Common myeloid progenitor, CD34-positive (primary cell): ENCODE results near the gene CHRM5.

Source experiments
- CTCF ChIA-PET: fragments of 350-600 bp; sonication (Branson Sonifier 250); formaldehyde crosslinking; loops from one replicate; lab custom pipeline; 2021; ENCODE audit warnings: antibody characterized with exemption; lab: Charles Lee
- POLR2A ChIA-PET: fragments of 350-600 bp; sonication (Branson Sonifier 250); formaldehyde crosslinking; loops from one replicate; lab custom pipeline; 2021; ENCODE audit warnings: antibody characterized with exemption; lab: Charles Lee
- DNase-seq, 3 donors: peaks; one replicate each; pipeline versions ENCODE4 v3.0.0 to v3.0.0-alpha.2; 2013
- H3K27ac ChIP-seq, 2 experiments: 1 replicate in 1 of 2; 2 replicates in 1 of 2; pipeline ENCODE4 v1.7.0; 2013; ENCODE audit warnings: inconsistent platforms in 2 of 2, low read length in 2 of 2, mild to moderate bottlenecking in 2 of 2, low read depth in 1 of 2, moderate library complexity in 1 of 2; ENCODE audit not compliant: severe bottlenecking in 2 of 2, insufficient read depth in 1 of 2, poor library complexity in 1 of 2
- H3K27me3 ChIP-seq, 5 experiments: replicated peaks in 2 of 5; 1 replicate in 3 of 5; 2 replicates in 2 of 5; pipeline versions ENCODE4 v1.6.1 to v1.7.0; 2013; ENCODE audit warnings: low read length in 4 of 5, mild to moderate bottlenecking in 2 of 5, moderate library complexity in 2 of 5, inconsistent platforms in 1 of 5; ENCODE audit not compliant: insufficient read depth in 5 of 5, control insufficient read depth in 4 of 5
- H3K36me3 ChIP-seq, 4 experiments: 1 replicate in 2 of 4; 2 replicates in 2 of 4; pipeline versions ENCODE4 v1.6.1 to v1.7.0; 2013; ENCODE audit warnings: low read length in 3 of 4, control low read depth in 1 of 4, mild to moderate bottlenecking in 1 of 4; ENCODE audit not compliant: control insufficient read depth in 4 of 4, insufficient read depth in 4 of 4
- H3K4me1 ChIP-seq, 4 experiments: 1 replicate in 3 of 4; 2 replicates in 1 of 4; pipeline versions ENCODE4 v1.6.1 to v1.7.1; 2013; ENCODE audit warnings: low read length in 3 of 4, mild to moderate bottlenecking in 3 of 4, control low read depth in 1 of 4, inconsistent platforms in 1 of 4, moderate library complexity in 1 of 4; ENCODE audit not compliant: control insufficient read depth in 4 of 4, insufficient read depth in 4 of 4; ENCODE audit errors: control extremely low read depth in 1 of 4
- H3K4me3 ChIP-seq, 7 experiments: 1 replicate in 4 of 7; 2 replicates in 3 of 7; pipeline versions ENCODE4 v1.5.1 to v1.7.0; 2013; ENCODE audit warnings: mild to moderate bottlenecking in 7 of 7, low read length in 6 of 7, moderate library complexity in 6 of 7, inconsistent platforms in 2 of 7, low read depth in 2 of 7, control low read depth in 1 of 7; ENCODE audit not compliant: insufficient read depth in 4 of 7, control insufficient read depth in 1 of 7; ENCODE audit errors: extremely low read depth in 1 of 7
- H3K9me3 ChIP-seq, 5 experiments: 1 replicate in 4 of 5; 2 replicates in 1 of 5; pipeline versions ENCODE4 v1.6.1 to v1.7.1; 2013; ENCODE audit warnings: low read length in 4 of 5, mild to moderate bottlenecking in 2 of 5, inconsistent platforms in 1 of 5, low read depth in 1 of 5, moderate library complexity in 1 of 5; ENCODE audit not compliant: control insufficient read depth in 4 of 5, insufficient read depth in 2 of 5; ENCODE audit errors: control extremely low read depth in 1 of 5
- WGBS: methylation state at CpG from one replicate; pipeline ENCODE4 v1.1.5; 2013; ENCODE audit not compliant: insufficient coverage; 5-methylcytosine and 5-hydroxymethylcytosine counted together

Gene CHRM5

DNA sequence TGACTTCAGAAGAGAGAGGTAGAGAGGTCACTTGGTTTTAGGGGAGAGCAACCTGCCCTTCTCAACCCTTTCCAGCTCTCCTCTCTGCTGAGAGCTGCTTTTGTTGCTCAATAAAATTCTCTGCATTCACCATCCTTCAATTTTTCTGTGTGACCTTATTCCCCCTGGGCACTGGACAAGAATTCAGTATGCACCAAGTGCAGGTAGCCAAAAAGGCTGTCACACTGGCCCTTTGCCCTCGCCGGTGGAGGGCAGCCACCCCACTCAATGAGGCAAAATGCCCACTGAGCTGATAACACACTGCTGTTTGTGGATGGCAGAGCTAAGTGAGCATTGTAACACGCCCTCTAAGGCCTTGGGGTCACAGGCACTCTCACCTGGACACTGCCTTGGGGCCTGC, 146.4 kb downstream of the CHRM5 start:
- CTCF ChIA-PET: interaction anchor here (1.3 kb wide), 1 partner anchor 25 kb away, joined by 3 read pairs; no protein-coding TSS in a partner anchor
- Histone ChIP-seq H3K27ac (no peak overlapping the region), H3K9me3 (no peaks in the 10 kb centered on the region), H3K4me3 (no peak overlapping the region), H3K36me3 (no peaks in the 10 kb centered on the region), H3K27me3 (no peaks in the 10 kb centered on the region), H3K4me1 (peaks cover 0 to 1% (median 0%) of the 10 kb centered on the region in 4 experiments)
- POLR2A ChIA-PET: no interaction called here
- DNase-seq: no peak
- 94% methylated on average over 3 of the region's 3 CpGs for WGBS

DNA sequence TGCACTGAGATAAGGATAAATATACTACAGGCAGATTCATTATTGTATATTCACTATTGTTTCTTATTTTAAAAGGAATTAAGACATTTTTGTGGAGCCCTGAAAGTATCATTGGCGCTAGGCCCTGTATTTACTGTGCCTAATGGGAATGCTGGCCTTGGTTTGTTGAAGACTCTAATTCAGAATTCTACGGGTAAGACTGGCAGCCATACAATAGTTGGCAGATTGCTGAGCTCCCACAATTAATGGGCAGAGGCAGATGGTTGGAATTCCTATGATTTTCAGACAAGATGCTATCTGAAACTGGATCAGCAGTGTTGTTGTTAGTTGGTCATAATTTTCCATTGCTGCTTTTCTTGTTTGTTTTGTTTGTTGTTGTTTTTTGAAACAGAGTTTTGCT, 148.3 kb downstream of the CHRM5 start:
- ChIA-PET CTCF (no interaction called here), POLR2A (no interaction called here)
- Histone ChIP-seq H3K27me3 (no peaks in the 10 kb centered on the region), H3K4me1 (no peaks in the 10 kb centered on the region), H3K36me3 (no peaks in the 10 kb centered on the region), H3K4me3 (no peak overlapping the region), H3K27ac (no peak overlapping the region), H3K9me3 (no peaks in the 10 kb centered on the region)
- DNase-seq: no peak
- 100% methylated on average over 2 of the region's 2 CpGs for WGBS
